HepG2 (cell line): Measurements from ENCODE around the gene IQCE. TPM values are rescaled to one million over a fixed set of nuclear protein-coding genes. Genes with fewer than 3 reads are reported as not detected.

Source experiments
- ATAC-seq: fragments of 200-7000 bp; cut with Tn5 transposase; 3 replicates; pipeline ENCODE4 v1.9.1; 2020; ENCODE audit warnings: mild to moderate bottlenecking, moderate library complexity
- BruUV-seq: library from RNA; stranded (reverse); fragments of 400-500 nt; replicated peaks from 2 replicates; lab custom pipeline; 2021; lab: Mats Ljungman, UMichigan
- CTCF ChIA-PET: fragments of 300-600 bp; formaldehyde crosslinking; extraction: SDS; loops from one replicate; lab custom pipeline; 2021; ENCODE audit warnings: low total read pairs, inconsistent platforms, low intra/inter-chr PET ratio; lab: Yijun Ruan, JAX
- POLR2A ChIA-PET: fragments of 350-600 bp; sonication (Branson Sonifier 250); formaldehyde crosslinking; loops from one replicate; lab custom pipeline; 2020; ENCODE audit warnings: antibody characterized with exemption, inconsistent platforms; lab: Yijun Ruan, JAX
- DNase-seq: peaks from one replicate; pipeline ENCODE4 v3.0.0-alpha.2; 2015; ENCODE audit warnings: low spot score
- FAIRE-seq: peaks from 3 replicates; lab custom pipeline; 2011; peaks lifted over from hg19 to GRCh38; lab: Jason Lieb, UNC
- H2AFZ ChIP-seq: one replicate; pipeline ENCODE4 v1.6.1; 2011; ENCODE audit warnings: low read length, inconsistent platforms
- H3K27ac ChIP-seq: fragments of 300-600 bp; 3 replicates; pipeline ENCODE4 v1.8.0; 2011; ENCODE audit warnings: mixed run types, mild to moderate bottlenecking, mixed read lengths, low read length, inconsistent platforms; ENCODE audit not compliant: insufficient read depth; ENCODE audit errors: extremely low read length
- H3K27me3 ChIP-seq, 2 experiments: fragments of 200-600 bp in 1 of 2; 2 replicates in 1 of 2; 3 replicates in 1 of 2; pipeline versions ENCODE4 v1.6.0 to v1.8.0; 2011; ENCODE audit warnings: low read length in 2 of 2, mild to moderate bottlenecking in 2 of 2, moderate library complexity in 2 of 2, inconsistent platforms in 1 of 2; ENCODE audit not compliant: insufficient read depth in 2 of 2, control insufficient read depth in 1 of 2
- H3K36me3 ChIP-seq, 2 experiments: fragments of 200-600 bp in 1 of 2; replicated peaks in 1 of 2; 2 replicates in 1 of 2; 3 replicates in 1 of 2; pipeline versions ENCODE4 v1.5.1 to v1.8.0; 2011; ENCODE audit warnings: low read length in 2 of 2, inconsistent platforms in 1 of 2; ENCODE audit not compliant: insufficient read depth in 2 of 2, control insufficient read depth in 1 of 2
- H3K4me1 ChIP-seq: 2 replicates; pipeline ENCODE4 v1.5.1; 2012; ENCODE audit warnings: low read length, inconsistent platforms; ENCODE audit not compliant: insufficient read depth
- H3K4me2 ChIP-seq: 2 replicates; pipeline ENCODE4 v1.6.0; 2011; ENCODE audit warnings: low read depth, low read length, inconsistent platforms
- H3K4me3 ChIP-seq, 3 experiments: fragments of 200-600 bp in 1 of 3; sonication (generic), shearing (Covaris generic) in 1 of 3; replicated peaks in 1 of 3; 2 replicates each; pipeline ENCODE4 v1.5.1; 2011 to 2016; ENCODE audit warnings: low read length in 3 of 3, inconsistent platforms in 2 of 3, low read depth in 2 of 3, mild to moderate bottlenecking in 2 of 3, control low read depth in 1 of 3, mixed read lengths in 1 of 3; ENCODE audit not compliant: insufficient read depth in 1 of 3
- H3K79me2 ChIP-seq: one replicate; pipeline ENCODE4 v1.6.1; 2011; ENCODE audit warnings: low read length, inconsistent platforms; ENCODE audit not compliant: insufficient read depth
- H3K9ac ChIP-seq: 2 replicates; pipeline ENCODE4 v1.6.0; 2011; ENCODE audit warnings: mild to moderate bottlenecking, low read depth, low read length, inconsistent platforms; ENCODE audit not compliant: insufficient read depth
- H3K9me3 ChIP-seq: 2 replicates; pipeline ENCODE4 v1.5.1; 2012; ENCODE audit warnings: mild to moderate bottlenecking, low read length
- H4K20me1 ChIP-seq: 2 replicates; pipeline ENCODE4 v1.6.0; 2011; ENCODE audit warnings: inconsistent platforms, mild to moderate bottlenecking, low read length, moderate library complexity; ENCODE audit not compliant: insufficient read depth
- ELF1 ChIP-seq: sonication (generic); formaldehyde crosslinking; IDR thresholded peaks from 2 replicates; pipeline ENCODE4 v1.4.0; 2020; ENCODE audit warnings: missing genetic modification reagents
- GLMP ChIP-seq: sonication (generic); formaldehyde crosslinking; IDR thresholded peaks from 2 replicates; pipeline ENCODE4 v1.9.0; 2021; ENCODE audit warnings: missing genetic modification reagents, mild to moderate bottlenecking, borderline replicate concordance
- IRF2 ChIP-seq: IDR thresholded peaks from 2 replicates; pipeline ENCODE4 v1.6.1; 2018; ENCODE audit warnings: missing genetic modification reagents, missing compliant biosample characterization
- KDM5B ChIP-seq: sonication (generic); formaldehyde crosslinking; IDR thresholded peaks from 2 replicates; pipeline ENCODE4 v1.4.0; 2020; ENCODE audit warnings: missing genetic modification reagents, mild to moderate bottlenecking, borderline replicate concordance
- RELA ChIP-seq: sonication (generic); formaldehyde crosslinking; IDR thresholded peaks from 2 replicates; pipeline ENCODE4 v1.4.0; 2020; ENCODE audit warnings: missing genetic modification reagents
- ZFX ChIP-seq: sonication (generic); formaldehyde crosslinking; IDR thresholded peaks from 2 replicates; pipeline ENCODE4 v1.4.0; 2020; ENCODE audit warnings: mild to moderate bottlenecking, low read depth, missing genetic modification reagents, moderate library complexity
- ZNF101 ChIP-seq: sonication (generic); formaldehyde crosslinking; IDR thresholded peaks from 2 replicates; pipeline ENCODE4 v1.4.0; 2020; ENCODE audit warnings: mild to moderate bottlenecking, low read depth, missing genetic modification reagents, borderline replicate concordance
- ZNF207 ChIP-seq: fragments of 450-650 bp; IDR thresholded peaks from 2 replicates; pipeline ENCODE4 v1.6.1; 2016; ENCODE audit warnings: antibody characterized with exemption, borderline replicate concordance
- ZNF619 ChIP-seq: sonication (generic); formaldehyde crosslinking; IDR thresholded peaks from 2 replicates; pipeline ENCODE4 v1.4.0; 2020; ENCODE audit warnings: mild to moderate bottlenecking, missing genetic modification reagents
- ZNF644 ChIP-seq: IDR thresholded peaks from 2 replicates; pipeline ENCODE4 v1.6.1; 2016; ENCODE audit warnings: low read depth
- WGBS: methylation state at CpG from one replicate; pipeline ENCODE4 v1.1.6; 2017; ENCODE audit warnings: low lambda C conversion rate; 5-methylcytosine and 5-hydroxymethylcytosine counted together
- in situ Hi-C: cut with HindIII; loops from 2 replicates; pipeline ENCODE4 v1.10.0; 2017; ENCODE audit warnings: low pct_unique_long_range_greater_than_20kb; ENCODE audit not compliant: extremely low pct_ligation_motif_present
- intact Hi-C: fragments of 100-400 bp; cut with micrococcal nuclease; formaldehyde crosslinking; loops from one replicate; pipeline ENCODE4 v1.10.0; 2022; ENCODE audit not compliant: unreplicated experiment
- polyA plus RNA-seq, 8 experiments: library from polyadenylated mRNA; depleted of rRNA in 3 of 8; stranded (reverse) in 7 of 8; unstranded in 1 of 8; fragments of >200 nt; fragmentation: Illumina TruSeq in 4 of 8; extraction: Trizol in 4 of 8; gene quantifications; 2 replicates each; pipeline versions ENCODE4 v1.2.1 to v1.2.3, GENCODE V29; 2011 to 2016; ENCODE audit warnings: low read depth in 4 of 8, missing spikeins in 1 of 8, mixed read lengths in 1 of 8; ENCODE audit not compliant: insufficient read depth in 1 of 8
- total RNA-seq, 5 experiments: library from RNA; depleted of rRNA; stranded (reverse); fragments of >200 nt; fragmentation: Illumina TruSeq; extraction: Trizol; gene quantifications; 2 replicates each; pipeline ENCODE4 v1.2.3, GENCODE V29; 2016; ENCODE audit warnings: low read depth in 1 of 5
- TF ChIP-seq, protein P1 (sequence below): sonication (generic); formaldehyde crosslinking; IDR thresholded peaks from 2 replicates; pipeline ENCODE4 v1.5.0; 2020; ENCODE audit warnings: mild to moderate bottlenecking, missing genetic modification reagents
- TF ChIP-seq, protein P2 (sequence below): sonication (generic); formaldehyde crosslinking; conservative IDR thresholded peaks from 2 replicates; pipeline ENCODE4 v1.8.0; 2022; ENCODE audit warnings: mild to moderate bottlenecking, moderate library complexity, missing genetic modification reagents

IQCE gene
- total and polyA plus RNA-seq, 2 of the 13 experiments (the other 11 are each of a cell fraction or from before 2014, with no cell fraction given): 1.5 to 2.5 TPM

- Histone ChIP-seq H4K20me1 (peaks cover 38% of the 10 kb centered on the region; the same call in 1 of the 2 replicates), H3K36me3 (peaks cover 8 to 12% of the 10 kb centered on the region in 2 experiments; a peak in 3 of 5 replicates), H3K9ac (peak overlapping the region; percentile 55), H3K4me3 (peak overlapping the region in 1 of 3 experiments; percentile 48; a peak in 1 of 6 replicates), H3K27ac (peak overlapping the region; percentile 79), H3K27me3 (no peaks in the 10 kb centered on the region), H3K79me2 (peaks cover 79% of the 10 kb centered on the region), H2AFZ (no peak overlapping the region), H3K9me3 (no peaks in the 10 kb centered on the region), H3K4me2 (peak overlapping the region; percentile 86), H3K4me1 (peaks cover 89% of the 10 kb centered on the region)
- 43% methylated on average over 7 of the region's 34 CpGs for WGBS
- intact Hi-C loops: no loop called here
- in situ Hi-C loops: no loop called here
- no TSS peak for BruUV-seq
- DNase-seq (peak; percentile 76), FAIRE-seq (no peak), ATAC-seq (peak; percentile 54)
- POLR2A ChIA-PET: interaction anchor here (1.2 to 1.9 kb wide), 4 partner anchors 9 to 17 kb away, joined by 3 to 7 read pairs (median 4); no protein-coding TSS in a partner anchor
- CTCF ChIA-PET: no interaction called here
- TF ChIP-seq, protein P1, sequence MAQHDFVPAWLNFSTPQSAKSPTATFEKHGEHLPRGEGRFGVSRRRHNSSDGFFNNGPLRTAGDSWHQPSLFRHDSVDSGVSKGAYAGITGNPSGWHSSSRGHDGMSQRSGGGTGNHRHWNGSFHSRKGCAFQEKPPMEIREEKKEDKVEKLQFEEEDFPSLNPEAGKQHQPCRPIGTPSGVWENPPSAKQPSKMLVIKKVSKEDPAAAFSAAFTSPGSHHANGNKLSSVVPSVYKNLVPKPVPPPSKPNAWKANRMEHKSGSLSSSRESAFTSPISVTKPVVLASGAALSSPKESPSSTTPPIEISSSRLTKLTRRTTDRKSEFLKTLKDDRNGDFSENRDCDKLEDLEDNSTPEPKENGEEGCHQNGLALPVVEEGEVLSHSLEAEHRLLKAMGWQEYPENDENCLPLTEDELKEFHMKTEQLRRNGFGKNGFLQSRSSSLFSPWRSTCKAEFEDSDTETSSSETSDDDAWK (CRISPR knock-in tag): no peak
- TF ChIP-seq, protein P2, sequence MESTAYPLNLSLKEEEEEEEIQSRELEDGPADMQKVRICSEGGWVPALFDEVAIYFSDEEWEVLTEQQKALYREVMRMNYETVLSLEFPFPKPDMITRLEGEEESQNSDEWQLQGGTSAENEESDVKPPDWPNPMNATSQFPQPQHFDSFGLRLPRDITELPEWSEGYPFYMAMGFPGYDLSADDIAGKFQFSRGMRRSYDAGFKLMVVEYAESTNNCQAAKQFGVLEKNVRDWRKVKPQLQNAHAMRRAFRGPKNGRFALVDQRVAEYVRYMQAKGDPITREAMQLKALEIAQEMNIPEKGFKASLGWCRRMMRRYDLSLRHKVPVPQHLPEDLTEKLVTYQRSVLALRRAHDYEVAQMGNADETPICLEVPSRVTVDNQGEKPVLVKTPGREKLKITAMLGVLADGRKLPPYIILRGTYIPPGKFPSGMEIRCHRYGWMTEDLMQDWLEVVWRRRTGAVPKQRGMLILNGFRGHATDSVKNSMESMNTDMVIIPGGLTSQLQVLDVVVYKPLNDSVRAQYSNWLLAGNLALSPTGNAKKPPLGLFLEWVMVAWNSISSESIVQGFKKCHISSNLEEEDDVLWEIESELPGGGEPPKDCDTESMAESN (CRISPR knock-in tag): no peak; the same call in 1 of the 2 replicates
- no peak for TF ChIP-seq RELA (CRISPR knock-in tag)
- peak; percentile 72 for TF ChIP-seq ZFX (CRISPR knock-in tag)
- TF ChIP-seq ELF1 (CRISPR knock-in tag): no peak; the same call in 1 of the 2 replicates
- TF ChIP-seq ZNF619 (CRISPR knock-in tag): peak; percentile 31; the same call in 1 of the 2 replicates
- peak; percentile 82 for TF ChIP-seq IRF2 (CRISPR knock-in tag)
- no peak for TF ChIP-seq ZNF644 (CRISPR knock-in tag)
- no peak for TF ChIP-seq GLMP (CRISPR knock-in tag)
- no peak for TF ChIP-seq ZNF101 (CRISPR knock-in tag)
- TF ChIP-seq KDM5B (CRISPR knock-in tag): peak; percentile 91
- TF ChIP-seq ZNF207: no peak
Measured at GRCh38 chr7:2638224-2638991, 79.6 kb downstream of the IQCE start.
